Neutrophil (primary cell): ENCODE data around the gene BANF2.

Source experiments
- H3K27ac ChIP-seq: fragments of 200-600 bp; sonication (generic); 2 replicates; pipeline ENCODE4 v1.5.1; 2016; ENCODE audit warnings: mild to moderate bottlenecking, moderate library complexity
- H3K27me3 ChIP-seq: fragments of 200-600 bp; sonication (generic); 2 replicates; pipeline ENCODE4 v1.6.0; 2016; ENCODE audit warnings: mild to moderate bottlenecking
- H3K36me3 ChIP-seq: fragments of 200-600 bp; sonication (generic); 2 replicates; pipeline ENCODE4 v1.5.1; 2017
- H3K4me1 ChIP-seq, 2 experiments: fragments of 200-600 bp in 1 of 2; sonication (generic) in 1 of 2; 1 replicate in 1 of 2; 2 replicates in 1 of 2; pipeline versions ENCODE4 v1.5.1 to v1.6.1; 2013 to 2016; ENCODE audit warnings: low read depth in 1 of 2, low read length in 1 of 2, mild to moderate bottlenecking in 1 of 2, moderate library complexity in 1 of 2; ENCODE audit not compliant: control insufficient read depth in 1 of 2, insufficient read depth in 1 of 2
- H3K4me3 ChIP-seq, 2 experiments: fragments of 200-600 bp in 1 of 2; sonication (generic) in 1 of 2; 1 replicate in 1 of 2; 2 replicates in 1 of 2; pipeline ENCODE4 v1.5.1; 2013 to 2016; ENCODE audit warnings: low read depth in 1 of 2, low read length in 1 of 2, mild to moderate bottlenecking in 1 of 2, moderate library complexity in 1 of 2
- H3K9me3 ChIP-seq: fragments of 200-600 bp; sonication (generic); 2 replicates; pipeline ENCODE4 v1.5.1; 2016
- TF ChIP-seq, protein P1 (sequence below): fragments of 200-600 bp; sonication (generic); IDR thresholded peaks from 2 replicates; pipeline ENCODE4 v1.5.1; 2016; ENCODE audit warnings: antibody characterized with exemption

Gene BANF2

GRCh38 chr20:17681726-17682102 lies 18.1 kb upstream of the BANF2 start:
- no peaks in the 10 kb centered on the region for H3K9me3 ChIP-seq
- H3K36me3 ChIP-seq = no peaks in the 10 kb centered on the region
- TF ChIP-seq, protein P1, sequence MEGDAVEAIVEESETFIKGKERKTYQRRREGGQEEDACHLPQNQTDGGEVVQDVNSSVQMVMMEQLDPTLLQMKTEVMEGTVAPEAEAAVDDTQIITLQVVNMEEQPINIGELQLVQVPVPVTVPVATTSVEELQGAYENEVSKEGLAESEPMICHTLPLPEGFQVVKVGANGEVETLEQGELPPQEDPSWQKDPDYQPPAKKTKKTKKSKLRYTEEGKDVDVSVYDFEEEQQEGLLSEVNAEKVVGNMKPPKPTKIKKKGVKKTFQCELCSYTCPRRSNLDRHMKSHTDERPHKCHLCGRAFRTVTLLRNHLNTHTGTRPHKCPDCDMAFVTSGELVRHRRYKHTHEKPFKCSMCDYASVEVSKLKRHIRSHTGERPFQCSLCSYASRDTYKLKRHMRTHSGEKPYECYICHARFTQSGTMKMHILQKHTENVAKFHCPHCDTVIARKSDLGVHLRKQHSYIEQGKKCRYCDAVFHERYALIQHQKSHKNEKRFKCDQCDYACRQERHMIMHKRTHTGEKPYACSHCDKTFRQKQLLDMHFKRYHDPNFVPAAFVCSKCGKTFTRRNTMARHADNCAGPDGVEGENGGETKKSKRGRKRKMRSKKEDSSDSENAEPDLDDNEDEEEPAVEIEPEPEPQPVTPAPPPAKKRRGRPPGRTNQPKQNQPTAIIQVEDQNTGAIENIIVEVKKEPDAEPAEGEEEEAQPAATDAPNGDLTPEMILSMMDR = no peak
- peak overlapping the region; percentile 85 to 89 for H3K4me3 ChIP-seq
- H3K27me3 ChIP-seq = peaks cover 18% of the 10 kb centered on the region
- peaks cover 19 to 24% of the 10 kb centered on the region in 2 experiments for H3K4me1 ChIP-seq
- H3K27ac ChIP-seq = peak overlapping the region; percentile 92

DNA sequence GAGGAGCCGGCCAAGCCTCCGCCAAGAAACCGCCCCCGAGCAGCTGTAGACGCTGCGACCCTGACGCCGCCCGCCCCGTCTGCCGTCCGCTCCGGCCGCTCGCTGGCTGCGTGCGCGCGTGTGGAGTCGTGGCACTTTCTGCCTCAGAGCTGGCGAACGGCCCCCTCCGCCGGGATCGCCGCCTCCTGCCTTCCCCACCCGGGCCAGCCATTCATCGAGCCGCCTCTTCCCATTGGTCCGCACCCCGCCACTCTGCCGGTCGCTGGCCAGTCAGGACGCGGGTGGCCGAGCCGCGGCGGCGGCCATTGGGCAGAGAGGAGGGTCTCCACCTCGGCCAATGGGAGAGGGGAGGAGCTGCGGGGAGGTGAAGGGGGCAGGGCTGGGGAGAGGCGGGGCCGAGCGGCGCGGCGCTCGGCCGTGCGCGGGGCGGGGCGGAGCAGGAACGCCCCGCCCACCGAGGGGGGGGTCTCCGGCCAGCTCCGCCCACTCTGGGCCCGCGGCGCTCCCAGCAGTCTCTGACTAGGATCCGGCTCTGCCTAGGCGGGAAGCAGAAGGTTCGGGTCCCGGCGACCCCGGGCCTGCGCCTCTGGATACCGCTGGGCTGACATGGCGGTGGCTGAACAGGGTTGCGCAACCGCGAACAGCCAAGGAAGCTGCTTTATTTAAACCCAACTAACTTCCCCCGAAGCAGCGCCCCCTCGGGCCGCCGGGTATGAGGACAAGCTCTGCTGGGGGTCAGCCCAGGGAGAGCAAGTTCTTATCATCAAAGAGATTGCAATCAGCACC lies 17.5 kb upstream of the BANF2 start, which contains the start of gene RRBP1:
TSS of gene RRBP1 (minus strand) at position 140 of the 786 bp plus-strand sequence. CDS start 21,735 bp downstream, outside the sequence.
- H3K9me3 ChIP-seq = no peaks in the 10 kb centered on the region
- peaks cover 19 to 24% of the 10 kb centered on the region in 2 experiments for H3K4me1 ChIP-seq
- peak within 1 kb of the TSS; percentile 85 to 89 for H3K4me3 ChIP-seq
- no peaks in the 10 kb centered on the region for H3K36me3 ChIP-seq
- H3K27me3 ChIP-seq = peaks cover 23% of the 10 kb centered on the region
- TF ChIP-seq, protein P1 = peak; percentile 82
- peak within 1 kb of the TSS; percentile 92 for H3K27ac ChIP-seq

DNA sequence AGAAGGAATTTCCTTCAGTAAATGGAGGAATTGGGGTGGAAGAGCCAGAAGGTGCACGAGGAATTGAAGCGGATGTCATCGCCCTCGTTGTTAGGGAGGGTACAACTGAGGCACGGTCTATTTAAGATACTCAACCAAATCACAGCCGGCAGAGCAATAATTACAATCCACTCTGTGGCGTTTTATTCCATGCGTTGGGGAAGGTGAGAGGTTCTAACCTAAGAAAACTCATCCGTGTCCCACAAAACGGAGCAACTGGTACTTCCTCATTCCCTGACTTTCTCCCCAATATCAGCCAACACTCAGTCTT lies 16.9 kb upstream of the BANF2 start:
- TF ChIP-seq, protein P1 = no peak
- Histone ChIP-seq H3K9me3 (no peaks in the 10 kb centered on the region), H3K27ac (peak overlapping the region; percentile 92), H3K4me1 (peaks cover 19 to 24% of the 10 kb centered on the region in 2 experiments), H3K4me3 (peak overlapping the region; percentile 85 to 89), H3K36me3 (no peaks in the 10 kb centered on the region), H3K27me3 (peaks cover 29% of the 10 kb centered on the region)

DNA sequence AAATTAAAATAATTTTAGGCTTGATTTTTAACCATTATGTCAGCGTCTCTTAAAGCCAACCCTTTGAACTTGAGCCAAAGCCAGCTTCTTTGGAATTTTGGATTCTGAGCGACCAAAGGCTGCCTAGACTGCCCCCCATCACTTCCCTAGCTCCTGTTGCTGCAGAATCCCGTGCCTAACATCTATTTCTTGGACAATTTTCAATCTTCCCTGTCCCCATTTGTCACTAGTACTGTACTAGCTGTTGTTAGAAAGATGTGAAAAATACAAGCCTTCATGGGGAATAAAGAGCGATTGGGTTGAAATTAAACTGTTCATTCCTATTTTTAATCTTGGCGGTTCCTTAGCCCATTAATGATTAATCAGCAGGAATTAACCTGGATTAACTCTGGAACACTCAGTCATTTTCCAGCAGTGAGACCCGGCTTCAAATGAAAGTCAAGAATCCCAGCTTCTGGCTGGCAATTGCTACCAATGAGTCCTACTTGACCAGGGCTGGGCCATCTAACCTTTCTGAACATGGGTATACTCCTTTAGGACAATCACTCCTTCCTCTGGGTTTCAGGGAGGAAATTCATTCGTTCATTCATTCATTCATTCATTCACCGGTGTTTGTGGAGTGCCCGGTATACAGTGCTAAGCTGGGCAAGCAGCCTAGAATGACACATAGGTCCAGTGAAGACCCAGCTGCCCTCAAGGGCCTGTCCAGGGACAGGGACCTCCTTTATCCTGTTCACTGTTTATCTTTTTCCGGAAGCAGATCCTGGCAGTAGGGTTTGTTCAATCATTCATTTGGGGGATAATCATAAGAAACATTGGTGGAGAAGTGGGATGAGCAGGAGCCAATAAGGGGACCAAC lies 16.3 kb upstream of the BANF2 start:
- peaks cover 32% of the 10 kb centered on the region for H3K27me3 ChIP-seq
- no peaks in the 10 kb centered on the region for H3K36me3 ChIP-seq
- H3K9me3 ChIP-seq = no peaks in the 10 kb centered on the region
- TF ChIP-seq, protein P1 = no peak
- no peak overlapping the region for H3K27ac ChIP-seq
- peaks cover 19 to 24% of the 10 kb centered on the region in 2 experiments for H3K4me1 ChIP-seq
- H3K4me3 ChIP-seq = peak overlapping the region; percentile 85 to 89

DNA sequence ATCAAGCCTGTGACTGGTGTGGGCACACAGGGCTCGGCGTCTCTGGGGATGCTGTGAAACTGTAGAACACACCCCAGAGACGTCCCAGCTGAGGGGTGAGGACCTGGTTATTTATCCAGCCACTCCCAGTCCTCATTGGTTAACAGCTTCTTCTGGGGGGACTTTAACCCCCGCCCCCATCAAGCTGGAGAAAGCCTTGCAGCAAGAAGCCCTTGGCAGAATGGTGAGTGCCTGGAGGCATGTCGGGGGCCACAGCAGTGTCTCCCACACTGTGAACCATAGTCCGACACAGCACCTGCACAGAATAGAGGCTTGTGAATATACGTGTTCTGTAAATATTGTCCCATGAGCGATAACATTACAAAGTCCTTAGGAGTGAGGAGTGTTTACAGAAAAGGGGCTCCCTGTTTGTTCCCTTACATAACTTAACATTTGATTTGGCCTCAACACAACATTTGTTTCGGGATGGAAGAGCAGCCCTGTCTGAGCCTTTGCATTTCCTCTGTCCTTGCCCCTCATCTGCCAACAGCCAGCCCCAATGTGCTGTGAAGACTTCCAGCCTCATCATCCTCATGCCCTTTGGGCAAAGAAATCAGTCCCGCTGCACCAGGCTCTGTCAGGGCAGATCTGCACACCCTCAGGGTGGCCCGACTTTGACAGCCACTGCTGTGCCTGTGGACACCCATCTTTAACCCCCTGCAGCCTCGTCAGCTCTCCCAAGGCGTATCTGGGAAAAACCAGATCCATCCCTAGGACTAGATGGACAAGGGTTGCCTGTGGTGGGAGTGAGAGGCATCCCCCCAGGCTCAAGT lies 15.5 kb upstream of the BANF2 start:
- TF ChIP-seq, protein P1 = no peak
- Histone ChIP-seq H3K4me3 (no peak overlapping the region), H3K36me3 (no peaks in the 10 kb centered on the region), H3K27ac (no peak overlapping the region), H3K27me3 (peaks cover 40% of the 10 kb centered on the region), H3K9me3 (no peaks in the 10 kb centered on the region), H3K4me1 (peaks cover 19 to 22% of the 10 kb centered on the region in 2 experiments)
